ENCODE measurements around the gene KLK4.

Gene KLK4, protein sequence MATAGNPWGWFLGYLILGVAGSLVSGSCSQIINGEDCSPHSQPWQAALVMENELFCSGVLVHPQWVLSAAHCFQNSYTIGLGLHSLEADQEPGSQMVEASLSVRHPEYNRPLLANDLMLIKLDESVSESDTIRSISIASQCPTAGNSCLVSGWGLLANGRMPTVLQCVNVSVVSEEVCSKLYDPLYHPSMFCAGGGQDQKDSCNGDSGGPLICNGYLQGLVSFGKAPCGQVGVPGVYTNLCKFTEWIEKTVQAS

DNA sequence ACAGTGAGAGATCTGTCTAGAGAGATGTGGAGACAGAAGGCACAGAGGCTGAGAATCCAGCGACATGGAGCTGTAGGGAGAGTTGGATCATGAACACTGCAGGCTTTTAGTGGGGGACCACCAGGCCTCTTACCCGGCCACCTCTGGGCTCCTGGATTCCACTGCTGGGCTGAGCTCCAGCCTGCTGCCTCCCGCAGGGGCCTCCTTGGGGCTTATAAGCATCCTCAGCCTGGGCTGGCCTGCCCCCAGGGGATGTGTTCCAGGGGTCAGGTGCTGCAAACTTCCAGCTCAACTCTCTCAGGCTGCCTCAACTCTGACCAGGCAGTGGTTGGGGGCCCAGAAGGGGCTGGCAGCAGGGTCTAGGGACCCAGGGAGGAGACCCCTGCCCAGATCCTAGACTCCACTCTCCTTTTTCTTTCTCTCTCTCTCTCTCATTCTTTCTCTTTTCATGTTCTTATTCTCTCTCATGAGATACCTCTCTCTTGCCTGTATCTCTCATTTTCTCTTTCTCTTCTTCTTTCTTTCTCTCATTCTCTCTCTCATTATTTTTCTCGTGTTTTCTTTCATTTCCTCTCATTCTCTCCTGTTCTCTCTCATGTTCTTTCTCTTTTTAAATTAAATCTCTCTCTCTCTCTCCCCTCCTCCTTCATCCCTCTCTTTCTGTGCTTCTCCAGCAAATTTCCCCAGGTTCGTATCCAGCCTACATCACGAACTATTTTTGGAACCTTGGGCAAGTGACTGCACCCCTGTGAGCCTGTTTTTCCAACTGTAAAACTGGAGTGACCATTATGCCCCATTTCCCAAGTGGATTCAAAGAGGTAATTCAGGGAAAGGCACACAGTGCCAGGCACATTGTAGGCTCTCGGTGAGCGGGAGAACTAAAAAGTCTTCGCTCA lies at the start of gene KLK4:
Gene KLK4, minus strand, starts transcription at position 190 of the 896 bp plus-strand sequence. CDS start 657 bp downstream, outside the sequence.
- no peak for DNase-seq

DNA sequence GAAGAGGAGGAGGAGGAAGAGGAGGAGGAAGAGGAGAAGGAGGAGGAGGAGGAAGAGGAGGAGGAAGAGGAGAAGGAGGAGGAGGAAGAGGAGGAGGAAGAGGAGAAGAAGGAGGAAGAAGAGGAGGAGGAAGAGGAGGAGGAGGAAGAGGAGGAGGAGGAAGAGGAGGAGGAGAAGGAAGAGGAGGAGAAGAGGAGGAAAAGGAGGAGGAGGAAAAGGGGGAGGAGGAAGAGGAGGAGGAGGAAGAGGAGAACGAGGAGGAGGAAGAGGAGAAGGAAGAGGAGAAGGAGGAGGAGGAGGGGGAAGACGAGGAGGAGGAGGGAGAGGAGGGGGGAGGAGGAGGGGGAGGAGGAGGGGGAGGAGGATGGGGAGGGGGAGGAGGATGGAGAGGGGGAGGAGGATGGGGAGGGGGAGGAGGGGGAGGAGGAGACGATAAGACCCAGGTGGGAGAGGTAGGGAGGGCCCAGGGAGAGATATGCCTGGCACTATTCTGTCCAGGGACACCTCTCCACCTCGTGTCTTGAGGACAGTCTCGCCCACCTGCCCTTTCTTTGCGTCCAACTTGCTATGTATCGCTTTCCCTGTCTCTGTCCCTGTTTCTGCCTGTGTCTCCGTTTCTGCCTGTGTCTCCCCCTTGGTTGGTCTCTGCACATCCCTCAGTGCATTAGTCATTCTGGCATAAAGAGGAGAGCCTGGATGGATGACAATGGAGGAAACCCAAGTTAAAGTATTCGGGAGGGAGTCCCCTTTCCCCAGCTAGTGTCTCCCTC lies 48.7 kb upstream of the KLK4 start:
- DNase-seq = no peak

DNA sequence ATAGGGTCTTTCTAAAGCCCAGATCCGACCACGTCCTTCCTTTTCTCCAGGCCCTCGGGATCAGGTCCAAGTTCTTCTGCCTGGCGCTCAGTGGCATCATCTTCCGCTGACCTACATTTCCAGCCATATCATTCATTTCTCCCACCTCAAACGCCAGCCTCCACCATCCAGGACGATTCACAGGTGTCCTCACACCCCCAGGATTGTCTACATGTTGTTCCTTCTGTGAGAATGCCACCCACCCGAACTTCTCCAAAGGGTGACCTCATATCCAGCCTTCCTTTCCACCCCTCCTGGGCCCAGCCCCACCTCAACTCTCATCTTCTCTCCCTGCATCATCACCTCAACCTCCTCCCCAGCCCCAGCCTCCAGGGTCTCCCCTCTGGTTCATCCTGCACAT lies 46.4 kb upstream of the KLK4 start:
- DNase-seq = no peak

DNA sequence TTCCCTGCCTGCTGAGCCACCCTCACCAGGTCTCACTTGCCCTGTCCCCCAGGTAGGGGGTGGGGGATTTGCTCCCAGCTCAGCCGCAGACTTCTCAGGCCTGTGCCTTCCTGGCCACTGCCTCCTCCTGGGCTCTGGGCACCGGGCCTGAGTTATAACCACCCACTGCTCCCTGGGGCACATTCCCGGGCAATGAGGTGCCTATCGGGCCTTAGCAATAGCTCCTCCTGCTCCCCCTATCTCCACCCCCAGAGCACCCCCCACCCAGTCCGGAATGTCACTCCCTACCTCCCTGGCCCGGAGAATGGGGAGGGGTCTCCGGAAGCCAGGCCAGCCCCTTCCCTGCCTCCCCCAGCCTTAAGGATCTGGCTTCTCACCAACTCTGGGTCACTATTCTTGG lies 41.7 kb upstream of the KLK4 start, which contains the start of gene KLK5:
Gene KLK5, minus strand, starts transcription at position 129 of the 400 bp plus-strand sequence. CDS start 381 bp downstream, outside the sequence.
- DNase-seq = no peak

DNA sequence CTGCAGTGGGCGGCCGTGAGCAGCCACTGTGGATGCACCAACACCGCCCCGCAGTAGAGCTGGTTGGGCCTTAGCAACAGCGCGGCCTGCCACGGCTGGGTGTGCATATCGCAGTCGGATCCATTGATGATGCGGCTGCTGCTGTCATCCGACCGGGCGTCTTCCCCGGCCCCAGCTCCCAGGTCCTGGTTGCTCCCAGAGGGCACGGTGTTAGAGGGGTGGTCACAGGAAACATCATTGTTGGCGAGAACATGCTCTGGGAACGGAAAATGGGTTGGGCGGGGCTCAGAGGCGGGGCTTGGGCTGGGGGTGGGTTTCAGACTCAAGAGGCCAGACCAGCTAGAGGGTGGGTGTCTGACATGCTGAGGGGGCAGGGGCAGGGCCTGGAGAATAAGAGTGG lies 38.7 kb upstream of the KLK4 start:
- no peak for DNase-seq

DNA sequence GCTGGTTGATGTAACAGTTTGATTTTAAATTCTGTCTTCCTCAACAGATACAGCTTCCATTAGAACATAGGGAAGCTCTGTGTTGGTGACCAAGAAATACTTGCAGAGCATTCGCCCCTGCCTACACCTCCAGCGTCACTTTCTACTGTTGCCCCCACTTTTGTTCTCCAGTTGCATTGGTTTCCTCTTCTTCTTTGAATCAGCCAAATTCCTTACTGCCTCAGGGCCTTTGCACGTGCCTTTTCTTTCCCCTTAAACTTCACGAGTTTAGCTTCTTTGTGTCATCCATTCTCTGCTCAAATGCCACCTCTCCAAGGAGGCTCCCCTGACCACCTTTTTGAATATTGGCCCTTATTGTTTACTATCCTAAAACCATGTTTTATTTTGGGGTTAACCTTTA lies 35.9 kb upstream of the KLK4 start:
- no peak for DNase-seq

DNA sequence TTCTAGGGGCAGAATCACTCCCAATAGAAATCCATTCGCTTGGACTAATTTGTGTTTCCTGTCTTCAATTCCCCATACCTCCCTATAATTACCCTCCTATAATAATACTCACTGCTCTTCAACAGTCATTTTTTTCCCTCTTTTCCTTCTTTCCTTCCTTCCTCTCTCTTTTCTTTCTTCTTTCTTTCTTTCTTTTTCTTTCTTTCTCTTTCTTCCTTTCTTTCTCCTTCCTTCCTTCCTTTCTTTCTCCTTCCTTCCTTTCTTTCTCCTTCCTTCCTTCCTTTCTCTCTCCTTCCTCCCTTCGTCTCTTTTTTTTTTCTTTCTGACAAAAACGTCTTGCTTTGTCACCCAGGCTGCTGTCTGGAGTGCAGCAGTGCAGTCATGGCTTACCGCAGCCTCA lies 33.6 kb upstream of the KLK4 start:
- DNase-seq = no peak

DNA sequence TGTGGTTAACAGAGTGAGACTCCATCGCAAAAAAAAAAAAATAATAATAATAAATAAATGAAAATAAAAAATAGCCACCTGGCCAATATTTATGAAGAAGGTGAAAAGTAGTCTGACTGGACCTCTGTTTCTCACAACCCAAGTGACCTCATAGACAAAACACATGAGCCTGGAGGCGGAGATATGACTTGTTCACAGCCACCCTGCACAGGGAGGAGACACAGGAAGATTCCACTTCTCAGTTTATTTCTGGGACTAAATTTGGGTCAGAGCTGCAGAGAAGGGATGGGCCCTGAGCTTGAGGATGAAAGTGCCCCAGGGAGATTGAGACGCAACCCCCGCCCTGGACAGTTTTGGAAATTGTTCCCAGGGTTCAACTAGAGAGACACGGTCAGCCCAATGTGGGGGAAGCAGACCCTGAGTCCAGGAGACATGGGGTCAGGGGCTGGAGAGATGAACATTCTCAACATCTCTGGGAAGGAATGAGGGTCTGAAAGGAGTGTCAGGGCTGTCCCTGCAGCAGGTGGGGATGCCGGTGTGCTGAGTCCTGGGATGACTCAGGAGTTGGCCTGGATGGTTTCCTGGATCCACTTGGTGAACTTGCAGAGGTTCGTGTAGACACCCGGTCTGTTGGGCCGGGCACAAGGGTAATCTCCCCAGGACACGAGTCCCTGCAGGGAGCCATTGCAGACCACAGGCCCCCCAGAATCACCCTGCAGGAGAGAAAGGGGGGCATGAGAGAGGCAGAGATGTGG lies 32.1 kb upstream of the KLK4 start:
- DNase-seq = no peak

DNA sequence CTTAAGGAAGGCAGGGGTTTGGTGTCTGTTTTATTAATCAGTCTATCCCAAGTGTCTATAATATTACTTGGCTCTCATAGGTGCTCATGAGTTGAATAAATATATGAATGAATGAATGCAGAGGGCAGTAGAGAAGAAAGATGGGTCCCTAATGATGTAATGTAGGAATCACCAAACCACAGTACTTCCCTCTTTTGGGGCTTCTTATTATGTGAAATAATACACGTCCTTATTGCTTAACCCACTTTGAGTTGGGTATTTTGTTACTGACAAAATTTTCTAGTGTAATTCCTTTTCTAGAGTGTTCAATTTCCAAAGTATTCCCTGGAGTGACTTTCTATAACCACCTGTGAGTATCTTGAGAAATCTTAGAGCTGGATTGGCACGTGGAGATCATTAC lies 28.4 kb upstream of the KLK4 start:
- DNase-seq = no peak

DNA sequence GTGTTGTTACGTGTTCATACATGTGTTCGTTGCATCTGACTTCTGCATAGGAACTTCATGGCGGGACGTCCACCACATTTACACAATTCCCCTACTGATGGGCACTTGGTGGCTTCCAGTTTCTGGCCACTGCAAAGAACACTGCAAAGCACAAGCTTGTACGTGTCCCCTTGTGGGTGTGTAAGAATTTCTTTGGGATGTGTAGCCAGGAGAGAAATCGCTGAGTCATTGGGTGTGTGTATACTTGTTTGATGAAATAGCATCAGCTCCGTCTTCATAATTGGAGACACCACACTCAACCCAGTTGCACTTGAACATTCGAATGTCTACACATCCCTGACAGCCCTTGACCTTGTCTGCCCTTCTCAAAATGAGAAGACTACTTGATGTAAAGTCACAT lies 22.4 kb upstream of the KLK4 start:
- DNase-seq = no peak

DNA sequence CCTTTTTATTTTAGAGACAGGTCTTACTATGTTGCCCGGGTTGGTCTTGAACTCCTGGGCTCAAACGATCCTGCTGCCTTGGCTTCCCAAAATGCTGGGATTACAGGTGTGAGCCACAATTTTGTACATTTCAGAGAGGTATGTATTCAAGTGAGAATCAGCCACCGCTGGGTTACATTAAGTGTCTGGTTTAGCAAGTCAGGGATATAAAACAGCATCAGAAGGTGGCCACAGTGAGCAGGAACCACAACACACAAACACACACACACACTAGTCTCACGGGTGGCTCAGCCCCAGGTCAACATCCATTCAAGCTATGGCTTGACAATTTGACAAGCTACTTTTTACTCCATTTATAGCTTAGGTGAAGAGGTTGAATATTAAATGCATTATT lies 21.5 kb upstream of the KLK4 start:
- no peak for DNase-seq

DNA sequence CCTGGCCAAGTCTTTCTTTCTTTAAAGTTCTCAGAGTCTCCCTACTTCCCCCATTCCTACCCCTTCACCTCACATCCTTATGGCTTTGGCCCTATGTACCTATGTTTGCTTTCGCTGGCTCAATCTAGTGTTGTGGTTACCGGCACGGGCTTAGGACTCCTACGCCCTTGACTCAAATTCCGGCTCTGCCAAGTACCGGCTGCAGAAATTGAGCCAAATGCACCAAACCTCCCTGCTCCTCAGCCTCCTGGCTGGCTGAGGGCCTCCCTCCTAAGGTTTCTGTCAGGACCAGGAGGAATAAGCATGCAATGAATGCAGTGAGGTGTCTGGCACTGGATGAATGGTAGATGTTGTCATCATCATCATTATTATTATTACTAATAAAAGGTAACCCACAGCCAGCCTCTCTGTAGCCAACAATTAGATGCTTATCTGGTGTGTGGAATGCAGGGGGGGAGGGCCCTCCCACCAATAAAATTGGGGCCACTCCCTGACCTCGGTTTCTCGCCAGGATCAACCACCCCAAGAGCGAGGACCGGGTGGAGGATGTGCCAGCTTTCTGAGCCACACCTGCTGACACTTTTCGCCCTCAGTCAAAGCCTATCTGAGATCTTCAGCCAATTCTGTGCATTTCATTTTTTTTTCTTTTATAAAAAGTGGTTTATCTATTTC lies 21.0 kb upstream of the KLK4 start:
- DNase-seq = no peak

DNA sequence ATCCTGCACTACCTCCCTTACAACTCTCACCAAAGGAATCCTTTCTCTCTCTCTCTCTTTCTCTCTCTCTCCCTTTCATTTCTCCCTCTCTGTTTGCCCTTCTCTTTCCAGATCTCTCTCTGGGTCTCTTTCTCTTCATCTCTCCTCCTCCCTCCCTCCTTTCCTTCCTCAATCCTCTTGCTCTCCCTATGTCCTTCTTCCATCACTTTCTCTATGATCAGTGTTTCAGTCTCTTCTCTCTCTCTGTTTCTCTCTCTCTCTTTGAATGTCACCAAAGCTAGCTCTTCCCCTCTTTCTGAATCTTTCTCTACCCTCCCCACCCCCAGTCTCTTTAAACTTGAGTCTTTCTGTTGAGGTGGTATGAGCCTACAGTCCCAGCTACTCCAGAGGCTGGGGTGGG lies 19.8 kb upstream of the KLK4 start:
- no peak for DNase-seq

DNA sequence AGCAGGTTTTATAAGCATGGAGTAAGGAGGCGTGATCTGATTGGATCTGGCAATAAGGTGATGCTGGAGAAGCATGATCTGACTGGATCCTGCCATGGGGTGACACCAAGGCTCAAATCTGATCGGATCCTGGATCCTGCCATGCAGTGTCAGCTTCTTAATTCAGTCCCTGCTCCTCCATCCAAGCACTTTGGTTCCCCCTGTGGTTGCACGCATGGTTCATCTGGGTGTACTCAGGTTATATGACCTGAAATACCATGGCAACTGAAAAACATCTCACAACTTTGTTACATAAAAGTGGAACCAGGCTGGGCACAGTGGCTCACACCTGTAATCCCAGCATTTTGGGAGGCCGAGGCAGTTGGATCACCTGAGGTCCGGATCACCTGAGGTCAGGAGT lies 17.6 kb upstream of the KLK4 start:
- no peak for DNase-seq

DNA sequence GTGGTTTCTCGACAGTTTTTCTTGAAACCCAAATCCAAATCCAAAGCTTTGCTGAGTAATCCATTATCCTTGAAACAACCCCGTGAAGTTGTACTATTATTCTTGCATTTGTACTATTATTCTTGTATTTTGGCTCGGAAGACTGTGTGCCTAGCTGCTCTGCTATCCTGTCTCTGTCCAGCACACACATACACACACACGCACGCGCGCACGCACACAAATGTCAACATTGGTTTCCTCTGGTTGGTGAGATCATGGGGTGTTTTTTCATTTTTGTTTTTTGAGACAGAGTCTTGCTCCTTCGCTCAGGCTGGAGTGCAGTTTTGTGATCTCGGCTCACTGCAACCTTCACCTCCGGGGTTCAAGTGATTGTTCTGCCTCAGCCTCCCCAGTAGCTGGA lies 14.9 kb upstream of the KLK4 start:
- no peak for DNase-seq

DNA sequence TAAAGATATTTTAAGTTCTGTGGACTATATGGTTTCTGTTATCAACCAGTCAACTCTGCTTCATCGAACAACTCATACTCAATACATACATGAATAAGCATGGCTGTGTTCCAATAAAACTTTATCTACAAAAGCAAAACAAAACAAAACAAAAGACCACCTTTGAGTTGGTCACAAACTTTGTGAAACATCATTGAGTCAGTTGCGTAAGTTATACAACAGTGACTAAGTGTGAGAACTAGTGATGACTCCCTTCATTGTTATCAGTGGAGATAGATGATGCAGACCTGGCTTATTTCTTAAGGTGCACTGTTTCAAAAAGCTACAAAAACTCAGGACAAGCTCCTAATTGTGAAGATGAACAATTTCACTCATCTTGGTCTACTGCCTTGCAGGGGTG lies 14.5 kb upstream of the KLK4 start:
- DNase-seq = no peak

DNA sequence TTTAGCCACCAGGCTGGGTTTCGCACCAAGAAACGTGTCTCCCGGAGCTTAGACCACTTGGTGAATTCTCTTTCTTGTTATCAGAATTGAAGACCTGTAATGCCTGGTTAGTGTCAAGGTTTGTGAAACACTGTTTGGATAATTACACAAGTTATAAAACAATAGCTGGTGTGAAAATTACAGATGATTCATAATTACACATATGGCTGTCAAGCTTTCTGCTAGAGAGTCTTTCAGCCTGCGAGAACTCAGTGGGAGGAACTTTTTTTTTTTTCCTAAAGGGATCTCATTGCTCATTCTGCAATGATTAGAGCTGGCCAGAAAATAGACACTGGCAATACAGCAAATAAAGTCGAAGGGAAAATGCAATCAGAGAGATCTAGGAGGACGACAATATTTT lies 13.4 kb upstream of the KLK4 start:
- DNase-seq = no peak

DNA sequence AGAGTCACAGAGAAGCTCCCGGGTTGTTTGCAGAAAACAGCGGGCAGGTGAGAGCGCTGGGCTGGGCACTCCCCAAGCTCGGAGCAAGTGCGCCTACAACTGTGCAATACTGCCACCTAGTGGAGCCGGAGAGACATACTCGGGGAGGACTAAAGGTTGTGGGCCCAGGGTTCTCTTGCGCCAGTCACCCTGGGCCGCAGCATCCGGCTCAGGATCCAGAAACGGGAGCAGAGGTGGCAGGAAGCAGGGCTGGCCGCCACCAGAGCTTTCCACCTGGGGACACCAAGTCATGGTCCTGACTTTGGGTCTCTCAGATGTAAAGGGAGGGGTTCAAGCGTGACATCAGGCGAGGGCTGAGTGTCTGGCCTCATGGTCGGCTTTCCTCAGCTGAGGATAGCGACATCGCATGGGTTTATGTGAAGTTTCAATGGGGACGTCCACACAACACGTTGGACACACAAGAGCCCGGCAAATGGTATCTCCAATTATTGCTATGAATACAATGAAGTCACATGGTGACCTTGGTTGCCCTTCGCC lies 11.2 kb upstream of the KLK4 start:
- DNase-seq = peak; percentile 68

DNA sequence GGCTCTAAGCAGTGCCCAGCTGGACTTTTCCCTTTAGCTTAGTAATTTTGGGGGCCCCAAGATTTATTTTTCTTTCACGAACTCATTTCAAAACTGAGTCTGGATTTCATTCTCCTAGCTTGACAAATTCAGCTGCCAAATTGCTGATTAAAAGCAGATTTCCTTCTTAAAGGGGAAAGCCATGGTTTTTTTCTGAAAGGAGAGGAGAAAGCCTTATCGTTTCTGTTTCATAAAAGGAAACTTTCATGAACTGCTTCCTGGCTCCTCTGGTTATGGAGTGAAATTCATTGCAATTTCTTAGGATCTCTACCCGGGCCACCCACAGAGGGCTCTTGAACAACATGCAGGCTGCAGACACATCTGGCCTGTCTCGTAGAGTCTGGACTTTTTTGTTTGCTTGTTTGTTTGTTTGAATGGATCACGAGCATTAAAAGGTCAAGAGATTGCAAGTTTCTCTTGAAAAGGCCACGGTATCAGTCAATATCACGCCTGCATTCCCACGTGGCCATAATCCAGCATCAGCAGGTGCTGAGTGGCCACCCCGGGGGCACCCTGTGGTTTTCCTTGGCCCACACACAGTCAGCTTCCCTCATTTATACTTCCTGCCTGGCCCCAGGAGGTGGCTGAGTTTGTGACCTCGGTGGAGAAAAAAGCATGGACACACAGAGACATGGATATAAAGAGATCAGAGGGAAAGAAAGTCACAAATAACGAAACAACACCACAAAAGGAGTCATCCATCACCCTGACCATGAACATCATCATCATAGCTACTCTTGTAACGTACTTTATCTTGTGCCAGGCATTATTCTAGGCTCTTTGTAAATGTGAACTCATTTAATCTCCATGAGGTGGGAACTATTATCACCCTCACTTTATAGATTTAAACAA lies 10.5 kb upstream of the KLK4 start:
- DNase-seq = no peak

DNA sequence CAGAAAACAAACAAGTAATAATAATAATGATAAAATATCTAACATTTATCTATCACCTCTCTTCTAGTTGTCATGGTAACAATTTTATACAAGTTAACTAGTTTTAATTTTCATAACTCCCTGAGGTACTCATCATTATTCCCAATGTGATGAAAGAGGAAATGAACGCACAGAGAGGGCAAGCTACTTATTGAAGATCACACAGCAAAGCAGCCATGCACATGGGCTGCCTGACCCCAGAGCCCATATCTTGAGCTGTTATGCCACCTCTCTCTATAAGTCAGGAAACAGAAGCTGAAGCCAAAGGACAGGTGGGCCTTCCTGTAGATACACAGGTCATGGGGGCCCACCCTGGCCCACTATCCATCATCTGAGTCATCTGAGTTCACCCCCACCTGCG lies 4.9 kb upstream of the KLK4 start:
- DNase-seq = no peak

All from CD4-positive, alpha-beta T cell treated with Interleukin-4 for 4 hours (primary cell).